Calu3 (cell line): ENCODE data around the gene GASK1A. TPM values are rescaled to one million over a fixed set of nuclear protein-coding genes. Genes with fewer than 3 reads are reported as not detected.
A peak's percentile ranks its signal among the peaks of the same experiment; 100 is the strongest.

Experiments
- BruUV-seq: library from RNA; stranded (reverse); fragments of 400-500 nt; replicated peaks from 2 replicates; lab custom pipeline; 2021; lab: Mats Ljungman, UMichigan
- CTCF ChIA-PET: fragments of 300-600 bp; sonication (Branson Sonifier 250); formaldehyde crosslinking; loops from one replicate; lab custom pipeline; 2022; ENCODE audit warnings: antibody characterized with exemption; lab: Charles Lee
- DNase-seq: peaks from one replicate; pipeline ENCODE4 v3.0.0; 2022
- H3K27ac Mint-ChIP-seq: one replicate; pipeline ENCODE4 v1.8.0; 2022; ENCODE audit warnings: mixed read lengths; ENCODE audit not compliant: unreplicated experiment
- H3K27me3 Mint-ChIP-seq: one replicate; pipeline ENCODE4 v1.8.0; 2022; ENCODE audit warnings: mixed read lengths; ENCODE audit not compliant: unreplicated experiment
- H3K36me3 Mint-ChIP-seq: one replicate; pipeline ENCODE4 v1.8.0; 2022; ENCODE audit warnings: mild to moderate bottlenecking, moderate library complexity, mixed read lengths; ENCODE audit not compliant: insufficient read depth, unreplicated experiment
- H3K4me1 Mint-ChIP-seq: one replicate; pipeline ENCODE4 v1.8.0; 2022; ENCODE audit warnings: mild to moderate bottlenecking, low read depth, mixed read lengths; ENCODE audit not compliant: unreplicated experiment
- H3K4me3 Mint-ChIP-seq: one replicate; pipeline ENCODE4 v1.8.0; 2022; ENCODE audit warnings: mild to moderate bottlenecking, low read depth, moderate library complexity, mixed read lengths; ENCODE audit not compliant: unreplicated experiment
- H3K9me3 Mint-ChIP-seq: one replicate; pipeline ENCODE4 v1.8.0; 2022; ENCODE audit warnings: low read depth, mixed read lengths; ENCODE audit not compliant: unreplicated experiment
- intact Hi-C: fragments of 100-400 bp; cut with micrococcal nuclease; formaldehyde crosslinking; loops from one replicate; pipeline ENCODE4 v1.10.0; 2022; ENCODE audit not compliant: unreplicated experiment
- total RNA-seq: library from RNA; stranded (reverse); gene quantifications from 2 replicates; pipeline ENCODE4 v1.2.3, GENCODE V29; 2022
- TF ChIP-seq, protein P1 (sequence below): fragments of 200-600 bp; IDR thresholded peaks from one replicate; pipeline ENCODE4 v1.8.0; 2022; ENCODE audit warnings: antibody characterized with exemption; ENCODE audit not compliant: unreplicated experiment

Gene GASK1A
- total RNA-seq, 1 experiment from 2014 or later = 2.3 TPM

DNA sequence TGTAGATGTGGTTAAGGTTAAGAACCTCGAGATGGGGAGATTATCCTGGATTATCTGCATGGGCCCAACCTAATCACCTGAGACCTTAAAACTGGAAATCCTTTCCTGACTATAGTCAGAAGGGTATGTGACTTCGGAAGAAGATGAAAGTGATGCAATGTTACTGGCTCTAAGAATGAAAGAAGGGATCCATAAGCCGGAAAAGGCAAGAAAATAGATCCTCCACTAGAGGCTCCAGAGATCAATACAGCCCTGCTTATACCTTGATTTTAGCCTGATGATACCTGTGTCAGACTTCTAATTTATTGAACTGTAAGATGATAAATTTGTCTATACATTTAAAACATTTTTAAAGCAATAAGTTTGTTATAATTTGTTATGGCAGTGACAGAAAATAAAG is 21.5 kb upstream of the GASK1A start:
- TF ChIP-seq, protein P1, sequence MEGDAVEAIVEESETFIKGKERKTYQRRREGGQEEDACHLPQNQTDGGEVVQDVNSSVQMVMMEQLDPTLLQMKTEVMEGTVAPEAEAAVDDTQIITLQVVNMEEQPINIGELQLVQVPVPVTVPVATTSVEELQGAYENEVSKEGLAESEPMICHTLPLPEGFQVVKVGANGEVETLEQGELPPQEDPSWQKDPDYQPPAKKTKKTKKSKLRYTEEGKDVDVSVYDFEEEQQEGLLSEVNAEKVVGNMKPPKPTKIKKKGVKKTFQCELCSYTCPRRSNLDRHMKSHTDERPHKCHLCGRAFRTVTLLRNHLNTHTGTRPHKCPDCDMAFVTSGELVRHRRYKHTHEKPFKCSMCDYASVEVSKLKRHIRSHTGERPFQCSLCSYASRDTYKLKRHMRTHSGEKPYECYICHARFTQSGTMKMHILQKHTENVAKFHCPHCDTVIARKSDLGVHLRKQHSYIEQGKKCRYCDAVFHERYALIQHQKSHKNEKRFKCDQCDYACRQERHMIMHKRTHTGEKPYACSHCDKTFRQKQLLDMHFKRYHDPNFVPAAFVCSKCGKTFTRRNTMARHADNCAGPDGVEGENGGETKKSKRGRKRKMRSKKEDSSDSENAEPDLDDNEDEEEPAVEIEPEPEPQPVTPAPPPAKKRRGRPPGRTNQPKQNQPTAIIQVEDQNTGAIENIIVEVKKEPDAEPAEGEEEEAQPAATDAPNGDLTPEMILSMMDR = peak; percentile 14
- no peak overlapping the region for H3K4me3 Mint-ChIP-seq
- H3K36me3 Mint-ChIP-seq = no peaks in the 10 kb centered on the region
- CTCF ChIA-PET = no interaction called here
- no peak for DNase-seq
- no TSS peak for BruUV-seq
- no peaks in the 10 kb centered on the region for H3K4me1 Mint-ChIP-seq
- no peak overlapping the region for H3K27ac Mint-ChIP-seq
- intact Hi-C loops = no loop called here
- H3K27me3 Mint-ChIP-seq = no peaks in the 10 kb centered on the region
- H3K9me3 Mint-ChIP-seq = no peaks in the 10 kb centered on the region

DNA sequence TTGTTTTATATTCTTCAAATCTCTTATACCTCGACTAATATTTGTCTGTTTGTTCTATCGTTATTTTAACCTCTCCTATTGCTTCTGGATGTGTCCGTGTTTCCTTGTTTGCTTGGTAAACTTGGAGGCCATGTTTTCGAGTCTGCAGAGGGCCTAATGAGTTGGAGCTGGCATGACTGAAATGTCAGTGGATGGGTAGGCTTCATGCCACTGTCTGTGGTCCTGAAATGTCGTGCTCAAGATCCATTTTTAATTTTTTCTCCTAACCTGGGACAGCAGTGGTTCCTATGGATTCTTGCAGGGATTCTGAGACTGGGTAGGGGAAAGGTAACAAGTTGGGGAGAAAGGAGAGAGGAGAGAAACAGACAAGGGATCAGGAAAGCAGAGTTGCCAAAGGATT is 18.8 kb upstream of the GASK1A start:
- CTCF ChIA-PET = interaction anchor here (2.7 kb wide), 1 partner anchor 195 kb away, joined by 25 read pairs; no protein-coding TSS in a partner anchor
- Mint-ChIP-seq H3K4me3 (no peak overlapping the region), H3K9me3 (no peaks in the 10 kb centered on the region), H3K27ac (no peak overlapping the region), H3K36me3 (no peaks in the 10 kb centered on the region), H3K4me1 (no peaks in the 10 kb centered on the region), H3K27me3 (peaks cover 17% of the 10 kb centered on the region)
- TF ChIP-seq, protein P1 = no peak
- intact Hi-C loops = no loop called here
- BruUV-seq = no TSS peak
- no peak for DNase-seq

DNA sequence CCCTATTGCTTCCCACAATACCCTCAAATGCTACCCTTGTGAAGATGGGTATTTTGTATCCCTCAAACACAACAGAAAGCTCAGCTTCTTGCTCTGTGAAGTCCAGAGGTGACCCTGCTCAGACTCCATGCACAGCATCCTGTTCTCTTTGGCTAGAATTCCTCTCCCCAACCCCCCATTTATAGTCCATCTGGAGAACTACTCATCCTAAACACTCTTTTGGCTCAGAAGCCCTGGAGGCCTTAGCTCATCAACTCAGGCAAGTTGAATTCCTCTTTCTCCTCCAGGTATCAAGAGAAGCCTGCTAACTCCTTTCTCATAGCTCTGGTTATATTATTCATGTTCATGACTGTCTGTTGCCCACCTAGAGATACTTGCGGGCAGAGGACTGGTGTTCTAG is 18.3 kb upstream of the GASK1A start:
- no peak for DNase-seq
- H3K36me3 Mint-ChIP-seq = no peaks in the 10 kb centered on the region
- TF ChIP-seq, protein P1 = no peak
- peaks cover 21% of the 10 kb centered on the region for H3K27me3 Mint-ChIP-seq
- intact Hi-C loops = loop anchor here (1.0 kb wide), 3 partner anchors 195 to 543 kb away; no protein-coding TSS in a partner anchor
- no peak overlapping the region for H3K27ac Mint-ChIP-seq
- no peaks in the 10 kb centered on the region for H3K9me3 Mint-ChIP-seq
- H3K4me1 Mint-ChIP-seq = no peaks in the 10 kb centered on the region
- CTCF ChIA-PET = interaction anchor here (1.3 to 2.7 kb wide), 2 partner anchors 13 to 194 kb away, joined by 3 to 25 read pairs; no protein-coding TSS in a partner anchor
- H3K4me3 Mint-ChIP-seq = no peak overlapping the region
- no TSS peak for BruUV-seq

DNA sequence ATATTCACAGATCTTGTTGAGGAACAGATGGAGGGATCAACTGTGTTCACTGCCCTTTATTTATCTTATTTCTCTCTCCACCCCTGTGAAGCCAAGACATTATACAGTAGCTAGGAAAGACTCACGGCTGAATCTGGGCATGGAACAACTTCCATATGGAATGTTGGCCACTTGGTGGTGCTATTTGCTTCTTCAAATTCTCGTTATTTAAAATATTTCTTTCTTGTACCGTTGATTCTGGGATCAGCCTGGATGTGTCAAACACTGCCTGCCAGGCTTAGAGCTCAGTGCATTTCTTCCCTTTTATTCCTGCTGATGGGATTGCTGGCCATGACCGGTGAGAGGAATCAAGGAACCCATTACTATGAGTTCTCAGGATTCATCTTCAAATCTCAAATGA is 17.5 kb upstream of the GASK1A start:
- intact Hi-C loops = loop anchor here (1.0 kb wide), 3 partner anchors 194 to 542 kb away; no protein-coding TSS in a partner anchor
- Mint-ChIP-seq H3K4me3 (no peak overlapping the region), H3K4me1 (no peaks in the 10 kb centered on the region), H3K9me3 (no peaks in the 10 kb centered on the region), H3K27ac (no peak overlapping the region), H3K27me3 (peaks cover 21% of the 10 kb centered on the region), H3K36me3 (no peaks in the 10 kb centered on the region)
- CTCF ChIA-PET = interaction anchor here (0.6 to 2.7 kb wide), 10 partner anchors 11 to 561 kb away, joined by 3 to 25 read pairs (median 3); partner anchors contain the start of gene SNRK
- TF ChIP-seq, protein P1 = no peak
- DNase-seq = peak; percentile 39
- BruUV-seq = no TSS peak
